Nephron (organoid): ENCODE measurements around the gene WASF2.
"Not testable (repeated sequence)": the region's sequence is repeated elsewhere in the genome, so short reads cannot be mapped to it uniquely, and the experiment has no call there.

Experiments used
- H3K27ac Mint-ChIP-seq, 3 experiments: 2 replicates each; pipeline ENCODE4 v1.8.0; 2020; ENCODE audit warnings: mixed read lengths in 3 of 3, mild to moderate bottlenecking in 2 of 3, moderate library complexity in 1 of 3
- H3K27me3 Mint-ChIP-seq: 2 replicates; pipeline ENCODE4 v1.8.0; 2021; ENCODE audit warnings: low read depth, mild to moderate bottlenecking, moderate library complexity, mixed read lengths
- H3K36me3 Mint-ChIP-seq: 2 replicates; pipeline ENCODE4 v1.8.0; 2020; ENCODE audit warnings: low read depth, mixed read lengths
- H3K4me1 Mint-ChIP-seq: 2 replicates; pipeline ENCODE4 v1.8.0; 2020; ENCODE audit warnings: mixed read lengths
- H3K4me3 Mint-ChIP-seq, 3 experiments: 2 replicates each; pipeline ENCODE4 v1.8.0; 2020; ENCODE audit warnings: mild to moderate bottlenecking in 3 of 3, mixed read lengths in 3 of 3, moderate library complexity in 2 of 3
- H3K9me3 Mint-ChIP-seq: 2 replicates; pipeline ENCODE4 v1.8.0; 2020; ENCODE audit warnings: mixed read lengths
- CTCF ChIP-seq, 3 experiments: fragments of 200-600 bp; sonication (generic); IDR thresholded peaks; one replicate each; pipeline ENCODE4 v1.5.0; 2021; ENCODE audit warnings: antibody characterized with exemption in 3 of 3; ENCODE audit not compliant: unreplicated experiment in 3 of 3

WASF2 gene

GRCh38 chr1:27405598-27406361 lies 84.2 kb downstream of the WASF2 start:
- H3K36me3 Mint-ChIP-seq, result peaks cover 31% of the 10 kb centered on the region
- not testable (repeated sequence) for H3K4me3 Mint-ChIP-seq, H3K9me3 Mint-ChIP-seq, H3K27me3 Mint-ChIP-seq
- peak overlapping the region; percentile 93 to 99 (median 97) for H3K27ac Mint-ChIP-seq
- TF ChIP-seq CTCF (IDR thresholded peaks at IDR 0.05; ENCODE audit: unreplicated experiment in 3 of 3), result peak in 2 of 3 experiments; percentile 9 to 34
- peaks cover 61% of the 10 kb centered on the region for H3K4me1 Mint-ChIP-seq

GRCh38 chr1:27405074-27405473 lies 84.9 kb downstream of the WASF2 start:
- Mint-ChIP-seq H3K36me3 (peaks cover 24% of the 10 kb centered on the region), H3K27ac (peak overlapping the region; percentile 93 to 99 (median 97)), H3K4me3 (no peak overlapping the region), H3K9me3 (no peaks in the 10 kb centered on the region), H3K27me3 (no peaks in the 10 kb centered on the region), H3K4me1 (peaks cover 68% of the 10 kb centered on the region)
- no peak for TF ChIP-seq CTCF (IDR thresholded peaks at IDR 0.05; ENCODE audit: unreplicated experiment in 3 of 3)

GRCh38 chr1:27403931-27404330 lies 86.0 kb downstream of the WASF2 start:
- H3K4me3 Mint-ChIP-seq, result peak overlapping the region in 2 of 3 experiments; percentile 16 to 67
- TF ChIP-seq CTCF (IDR thresholded peaks at IDR 0.05; ENCODE audit: unreplicated experiment in 3 of 3), result no peak
- H3K4me1 Mint-ChIP-seq, result peaks cover 76% of the 10 kb centered on the region
- H3K27ac Mint-ChIP-seq, result peak overlapping the region; percentile 97 to 99 (median 97)
- peaks cover 22% of the 10 kb centered on the region for H3K36me3 Mint-ChIP-seq
- H3K9me3 Mint-ChIP-seq, result no peaks in the 10 kb centered on the region
- H3K27me3 Mint-ChIP-seq, result peaks cover 1% of the 10 kb centered on the region

GRCh38 chr1:27403065-27403726 lies 86.8 kb downstream of the WASF2 start:
- H3K4me1 Mint-ChIP-seq, result peaks cover 80% of the 10 kb centered on the region
- H3K27me3 Mint-ChIP-seq, result peaks cover 4% of the 10 kb centered on the region
- H3K36me3 Mint-ChIP-seq, result peaks cover 14% of the 10 kb centered on the region
- no peaks in the 10 kb centered on the region for H3K9me3 Mint-ChIP-seq
- peak in 1 of 3 experiments; percentile 24 for TF ChIP-seq CTCF (IDR thresholded peaks at IDR 0.05; ENCODE audit: unreplicated experiment in 3 of 3)
- H3K4me3 Mint-ChIP-seq, result peak overlapping the region; percentile 13 to 39 (median 38)
- H3K27ac Mint-ChIP-seq, result peak overlapping the region; percentile 97 to 99 (median 97)

GRCh38 chr1:27402349-27402754 lies 87.6 kb downstream of the WASF2 start:
- H3K27ac Mint-ChIP-seq, result peak overlapping the region; percentile 97 to 99 (median 97)
- H3K4me3 Mint-ChIP-seq, result no peak overlapping the region
- peaks cover 82% of the 10 kb centered on the region for H3K4me1 Mint-ChIP-seq
- peaks cover 6% of the 10 kb centered on the region for H3K36me3 Mint-ChIP-seq
- peaks cover 4% of the 10 kb centered on the region for H3K27me3 Mint-ChIP-seq
- H3K9me3 Mint-ChIP-seq, result no peaks in the 10 kb centered on the region
- TF ChIP-seq CTCF (IDR thresholded peaks at IDR 0.05; ENCODE audit: unreplicated experiment in 3 of 3), result peak; percentile 17 to 47 (median 37)
